ENCODE data around the gene MYDGF. TPM values are rescaled to one million over a fixed set of nuclear protein-coding genes. Genes with fewer than 3 reads are reported as not detected.

The MYDGF gene
- polyA plus RNA-seq, 1 donor from 2014 or later, result 73.2 TPM

DNA sequence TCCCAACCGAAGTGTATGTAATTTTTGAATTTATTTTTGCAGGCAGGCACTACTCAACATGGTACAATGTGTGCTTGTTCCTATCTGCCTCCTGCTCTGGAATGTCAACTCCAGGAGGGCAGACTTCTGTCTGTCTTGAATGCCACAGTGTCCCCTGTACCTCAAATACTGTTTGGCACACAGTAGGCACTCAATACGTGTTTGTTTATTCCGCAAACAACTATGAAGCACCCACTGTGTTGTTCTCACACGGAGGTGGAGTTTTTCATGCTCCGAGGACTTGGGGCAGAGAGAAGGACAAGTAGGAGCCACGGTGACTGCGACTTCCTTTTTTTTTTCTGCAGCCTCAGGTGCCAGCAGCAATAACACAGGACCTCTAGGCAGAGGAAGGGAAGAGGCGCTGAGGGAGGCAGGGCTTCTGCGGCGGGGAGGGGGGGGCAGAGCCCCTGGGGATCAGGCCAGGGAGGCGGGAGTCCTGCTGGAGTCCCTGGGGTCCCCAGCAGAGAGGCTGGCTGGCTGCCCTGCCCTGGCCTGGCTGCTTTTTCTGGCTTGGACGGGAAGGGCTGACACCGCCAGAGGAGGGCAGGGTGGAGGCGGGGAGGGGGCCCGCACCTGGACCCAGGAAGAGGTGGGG, 60.1 kb downstream of the MYDGF start:
- TF ChIP-seq, protein P1, sequence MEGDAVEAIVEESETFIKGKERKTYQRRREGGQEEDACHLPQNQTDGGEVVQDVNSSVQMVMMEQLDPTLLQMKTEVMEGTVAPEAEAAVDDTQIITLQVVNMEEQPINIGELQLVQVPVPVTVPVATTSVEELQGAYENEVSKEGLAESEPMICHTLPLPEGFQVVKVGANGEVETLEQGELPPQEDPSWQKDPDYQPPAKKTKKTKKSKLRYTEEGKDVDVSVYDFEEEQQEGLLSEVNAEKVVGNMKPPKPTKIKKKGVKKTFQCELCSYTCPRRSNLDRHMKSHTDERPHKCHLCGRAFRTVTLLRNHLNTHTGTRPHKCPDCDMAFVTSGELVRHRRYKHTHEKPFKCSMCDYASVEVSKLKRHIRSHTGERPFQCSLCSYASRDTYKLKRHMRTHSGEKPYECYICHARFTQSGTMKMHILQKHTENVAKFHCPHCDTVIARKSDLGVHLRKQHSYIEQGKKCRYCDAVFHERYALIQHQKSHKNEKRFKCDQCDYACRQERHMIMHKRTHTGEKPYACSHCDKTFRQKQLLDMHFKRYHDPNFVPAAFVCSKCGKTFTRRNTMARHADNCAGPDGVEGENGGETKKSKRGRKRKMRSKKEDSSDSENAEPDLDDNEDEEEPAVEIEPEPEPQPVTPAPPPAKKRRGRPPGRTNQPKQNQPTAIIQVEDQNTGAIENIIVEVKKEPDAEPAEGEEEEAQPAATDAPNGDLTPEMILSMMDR (IDR thresholded peaks at IDR 0.05; ENCODE audit: poor library complexity, severe bottlenecking), result no peak
- TF ChIP-seq RAD21 (conservative IDR thresholded peaks at IDR 0.05), result no peak
- TF ChIP-seq MXI1 (conservative IDR thresholded peaks at IDR 0.05; ENCODE audit: poor library complexity, severe bottlenecking), result no peak
- TF ChIP-seq POLR2AphosphoS5 (IDR thresholded peaks at IDR 0.05), result no peak
- H2AFZ ChIP-seq (ENCODE audit: low read depth, low read length), result no peak overlapping the region
- H3K36me3 ChIP-seq (ENCODE audit: insufficient read depth, low read length), result no peaks in the 10 kb centered on the region
- H3K27ac ChIP-seq (ENCODE audit: low read length), result no peak overlapping the region
- H3K9ac ChIP-seq (ENCODE audit: low read length), result no peak overlapping the region
- no peak overlapping the region for H3K4me2 ChIP-seq (ENCODE audit: low read length)
- no peak overlapping the region for H3K4me3 ChIP-seq (ENCODE audit: low read length)
- H4K20me1 ChIP-seq (ENCODE audit: insufficient read depth), result no peaks in the 10 kb centered on the region
- no peaks in the 10 kb centered on the region for H3K9me2 ChIP-seq (ENCODE audit: insufficient read depth, low read length)
- no peaks in the 10 kb centered on the region for H3K79me2 ChIP-seq (replicated peaks; ENCODE audit: insufficient read depth, low read length)
- no peaks in the 10 kb centered on the region for H3F3A ChIP-seq (ENCODE audit: insufficient read depth, low read length, poor library complexity, severe bottlenecking)
- no peaks in the 10 kb centered on the region for H3K27me3 ChIP-seq (ENCODE audit: insufficient read depth, low read depth, low read length)
- no peaks in the 10 kb centered on the region for H3K9me3 ChIP-seq (ENCODE audit: low read length)

Other genes starting within 250 kb of the MYDGF start
- 102 and 122 TPM in 2 replicates for gene UBXN6, start 212.5 kb downstream of the MYDGF start, polyA plus RNA-seq
- gene HDGFL2, start 198.0 kb downstream of the MYDGF start, polyA plus RNA-seq, result 79.7 and 89.1 TPM in 2 replicates
- not detected in 2 replicates for gene PLIN4, start 151.9 kb downstream of the MYDGF start, polyA plus RNA-seq
- gene PLIN5, start 135.1 kb downstream of the MYDGF start, polyA plus RNA-seq, result 1.0 and 1.3 TPM in 2 replicates
- gene LRG1, start 130.3 kb downstream of the MYDGF start, polyA plus RNA-seq, result not detected in 2 replicates
- 21.6 and 27.1 TPM in 2 replicates for gene SEMA6B, start 110.7 kb downstream of the MYDGF start, polyA plus RNA-seq
- 0.99 and 1.6 TPM in 2 replicates for gene TNFAIP8L1, start 30.8 kb downstream of the MYDGF start, polyA plus RNA-seq
- 11.7 and 34.9 TPM in 2 replicates for gene DPP9, start 53.5 kb upstream of the MYDGF start, polyA plus RNA-seq
- 8.7 and 9.4 TPM in 2 replicates for gene FEM1A, start 121.4 kb upstream of the MYDGF start, polyA plus RNA-seq
- gene TICAM1, start 161.4 kb upstream of the MYDGF start, polyA plus RNA-seq, result not detected in 2 replicates
- 0.71 and 1.7 TPM in 2 replicates for gene PLIN3, start 197.3 kb upstream of the MYDGF start, polyA plus RNA-seq
- not detected in 2 replicates for gene ARRDC5, start 232.6 kb upstream of the MYDGF start, polyA plus RNA-seq
- 1.8 and 3.0 TPM in 2 replicates for gene UHRF1, start 239.2 kb upstream of the MYDGF start, polyA plus RNA-seq